Measurements from ENCODE around the gene STK11IP. TPM values are rescaled to one million over a fixed set of nuclear protein-coding genes. Genes with fewer than 3 reads are reported as not detected.

STK11IP gene
- total RNA-seq (2014; rRNA removed; shearing (Covaris generic)) = 14.0 and 16.9 TPM in 2 replicates

DNA sequence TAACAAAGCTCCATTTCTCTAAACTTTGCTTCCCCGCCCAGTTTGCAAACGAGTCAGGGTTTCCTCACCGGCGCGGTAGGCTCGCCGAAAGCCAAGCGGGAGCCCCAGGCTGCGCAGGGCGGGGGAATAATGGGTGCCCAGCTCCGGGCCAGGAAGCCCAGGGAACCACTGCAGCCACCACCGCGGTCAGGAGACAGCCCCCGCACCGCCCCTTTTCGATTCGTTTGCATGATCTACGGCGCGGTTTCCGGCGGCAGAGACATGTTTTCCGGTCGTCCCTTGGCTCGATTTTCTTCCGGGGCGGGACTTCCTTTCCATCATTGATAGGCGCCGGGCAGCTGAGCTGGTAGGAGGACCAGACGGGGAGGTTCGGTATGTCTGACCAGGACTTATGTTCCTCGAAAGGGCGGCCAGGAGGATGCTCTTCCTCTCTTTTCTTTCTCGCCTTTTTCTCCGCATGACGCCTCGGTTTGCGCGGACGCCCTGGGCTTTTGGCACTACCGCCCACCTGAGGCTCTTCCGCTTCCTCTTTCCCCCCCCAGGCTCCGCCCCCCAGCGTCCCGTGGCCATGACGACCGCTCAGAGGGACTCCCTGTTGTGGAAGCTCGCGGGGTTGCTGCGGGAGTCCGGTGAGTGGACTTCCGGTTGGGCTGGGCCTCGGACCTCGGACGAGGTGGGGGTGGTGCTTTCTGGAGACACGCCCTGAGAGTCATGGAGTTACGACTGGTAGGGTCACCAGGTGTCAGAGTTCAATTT, at the start of gene STK11IP:
STK11IP (plus strand) TSS at position 306 of the 756 bp plus-strand sequence; CDS start at position 569, 263 bp downstream.
- peak; percentile 98 for DNase-seq (ENCODE audit: low read depth)

DNA sequence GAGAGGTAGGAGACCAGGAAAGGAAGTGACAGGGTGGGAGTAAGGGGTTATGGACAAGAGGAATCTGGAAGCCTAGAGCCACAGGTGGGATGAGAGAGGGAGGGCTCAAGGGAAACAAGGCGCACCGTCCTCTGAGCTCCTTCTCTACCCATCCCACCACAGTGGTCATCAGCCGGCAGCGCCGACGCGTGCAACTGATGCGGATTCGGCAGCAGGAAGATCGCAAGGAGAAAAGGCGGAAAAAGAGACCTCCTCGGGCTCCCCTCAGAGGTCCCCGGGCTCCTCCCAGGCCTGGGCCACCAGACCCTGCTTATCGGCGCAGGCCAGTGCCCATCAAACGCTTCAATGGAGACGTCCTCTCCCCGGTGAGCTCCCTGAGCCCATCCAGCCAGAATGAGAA, 48.7 kb upstream of the STK11IP start:
- DNase-seq (ENCODE audit: low read depth) = no peak

GRCh38 chr2:219549619-219550018, 48.0 kb upstream of the STK11IP start:
- DNase-seq (ENCODE audit: low read depth) = no peak

- DNase-seq (ENCODE audit: low read depth) = peak; percentile 58
These were observed 45.9 kb upstream of the STK11IP start for GRCh38 chr2:219551441-219552381.

DNA sequence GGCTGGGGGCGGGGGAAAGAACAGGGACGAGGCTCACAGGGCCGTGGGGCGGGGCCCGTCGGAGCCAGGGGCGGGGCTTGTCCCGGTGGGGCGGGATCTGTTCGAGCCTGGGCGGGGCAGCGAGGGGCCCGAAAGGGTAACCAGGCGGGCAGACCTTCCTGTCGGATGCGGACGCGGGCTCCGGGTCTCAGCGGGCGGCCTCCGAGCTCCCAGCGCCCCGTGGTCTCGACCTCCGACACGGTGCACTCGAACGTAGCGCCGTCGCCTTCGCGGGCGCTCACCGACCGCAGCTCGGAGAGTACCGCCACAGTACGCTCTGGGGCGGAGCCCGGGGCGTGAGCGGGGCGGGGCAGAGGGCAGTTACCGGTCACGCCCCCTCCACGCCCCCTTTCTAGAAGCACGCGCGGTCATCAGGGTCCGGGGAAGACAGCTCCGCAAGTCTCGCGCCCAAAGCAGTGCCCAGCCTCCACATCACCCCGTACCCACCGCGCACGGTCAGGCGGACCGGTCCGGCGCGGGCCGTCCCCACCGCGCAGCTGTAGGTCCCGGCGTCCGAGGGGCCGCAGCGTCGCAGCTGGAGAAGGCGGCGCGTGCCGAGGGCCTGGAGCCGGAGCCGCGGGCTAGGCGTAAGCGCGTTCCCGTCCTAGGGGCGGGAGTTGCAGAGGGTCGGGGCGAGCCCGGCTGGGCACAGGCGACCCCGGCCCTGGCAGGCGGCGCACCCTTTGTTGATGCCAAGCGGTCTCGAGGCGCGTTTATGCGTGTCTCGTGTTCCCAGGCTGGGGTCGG, 45.1 kb upstream of the STK11IP start:
- peak; percentile 88 for DNase-seq (ENCODE audit: low read depth)

DNA sequence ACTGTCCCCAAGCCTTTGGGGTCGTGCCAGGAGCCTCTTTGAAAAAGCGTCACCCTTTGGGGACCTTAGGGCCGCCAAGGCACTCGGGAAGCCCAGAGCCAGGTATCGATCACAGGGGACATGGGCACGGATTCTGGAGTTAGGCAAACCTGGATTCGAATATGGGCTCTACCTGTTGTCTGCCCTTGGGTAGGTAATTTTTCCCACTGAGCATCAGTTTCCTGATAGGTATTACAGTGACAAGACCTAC, 44.6 kb upstream of the STK11IP start:
- DNase-seq (ENCODE audit: low read depth) = no peak

DNA sequence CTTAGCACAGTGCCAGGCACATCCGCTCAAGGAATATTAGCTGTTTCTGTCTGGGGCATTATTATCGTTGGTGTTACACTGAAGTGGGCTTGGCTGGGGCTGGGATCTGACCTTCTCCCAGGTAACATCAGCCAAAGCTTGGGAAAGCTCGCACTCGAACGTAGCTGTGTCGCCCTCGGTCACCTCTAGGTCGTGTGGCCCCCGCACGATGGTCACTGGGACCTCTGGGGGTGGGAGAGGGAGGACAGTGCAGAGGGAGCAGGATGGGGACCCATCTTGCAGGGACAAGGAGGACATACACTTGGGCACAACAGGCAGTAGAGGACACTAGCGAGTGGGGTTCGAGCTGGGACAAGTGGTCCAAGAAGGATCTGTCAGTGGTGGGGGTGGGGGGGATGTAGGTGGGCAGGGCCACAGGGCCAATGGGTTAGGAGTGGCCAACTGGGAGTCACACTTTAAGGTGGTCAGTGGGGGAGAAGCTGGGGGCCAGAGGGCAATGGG, 44.1 kb upstream of the STK11IP start:
- DNase-seq (ENCODE audit: low read depth) = no peak

- no peak for DNase-seq (ENCODE audit: low read depth)
These were observed 43.3 kb upstream of the STK11IP start for GRCh38 chr2:219554350-219554749.

- DNase-seq (ENCODE audit: low read depth) = no peak
These were observed 41.7 kb upstream of the STK11IP start for GRCh38 chr2:219555956-219556355.

- no peak for DNase-seq (ENCODE audit: low read depth)
These were observed 41.2 kb upstream of the STK11IP start for GRCh38 chr2:219556413-219556812.

DNA sequence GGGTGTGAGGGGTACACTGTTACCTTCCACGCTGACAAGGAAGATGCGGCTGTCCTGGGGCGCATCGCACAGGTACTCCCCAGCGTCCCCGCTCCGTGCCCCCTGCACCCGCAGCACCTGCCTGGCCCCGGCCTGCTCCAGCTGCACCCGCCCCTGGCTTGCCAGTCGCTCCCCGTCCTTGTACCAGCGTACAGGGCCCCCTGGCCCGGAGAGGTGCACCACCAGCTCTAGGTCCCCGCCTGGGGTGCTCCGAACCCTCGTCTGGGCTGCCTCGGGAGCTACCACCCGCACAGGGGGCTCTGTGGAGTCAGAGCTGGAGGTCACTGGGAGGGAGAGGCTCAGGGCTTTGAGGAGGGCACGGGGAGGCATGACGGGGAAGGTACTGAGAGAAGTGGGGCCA, 40.3 kb upstream of the STK11IP start:
- no peak for DNase-seq (ENCODE audit: low read depth)

DNA sequence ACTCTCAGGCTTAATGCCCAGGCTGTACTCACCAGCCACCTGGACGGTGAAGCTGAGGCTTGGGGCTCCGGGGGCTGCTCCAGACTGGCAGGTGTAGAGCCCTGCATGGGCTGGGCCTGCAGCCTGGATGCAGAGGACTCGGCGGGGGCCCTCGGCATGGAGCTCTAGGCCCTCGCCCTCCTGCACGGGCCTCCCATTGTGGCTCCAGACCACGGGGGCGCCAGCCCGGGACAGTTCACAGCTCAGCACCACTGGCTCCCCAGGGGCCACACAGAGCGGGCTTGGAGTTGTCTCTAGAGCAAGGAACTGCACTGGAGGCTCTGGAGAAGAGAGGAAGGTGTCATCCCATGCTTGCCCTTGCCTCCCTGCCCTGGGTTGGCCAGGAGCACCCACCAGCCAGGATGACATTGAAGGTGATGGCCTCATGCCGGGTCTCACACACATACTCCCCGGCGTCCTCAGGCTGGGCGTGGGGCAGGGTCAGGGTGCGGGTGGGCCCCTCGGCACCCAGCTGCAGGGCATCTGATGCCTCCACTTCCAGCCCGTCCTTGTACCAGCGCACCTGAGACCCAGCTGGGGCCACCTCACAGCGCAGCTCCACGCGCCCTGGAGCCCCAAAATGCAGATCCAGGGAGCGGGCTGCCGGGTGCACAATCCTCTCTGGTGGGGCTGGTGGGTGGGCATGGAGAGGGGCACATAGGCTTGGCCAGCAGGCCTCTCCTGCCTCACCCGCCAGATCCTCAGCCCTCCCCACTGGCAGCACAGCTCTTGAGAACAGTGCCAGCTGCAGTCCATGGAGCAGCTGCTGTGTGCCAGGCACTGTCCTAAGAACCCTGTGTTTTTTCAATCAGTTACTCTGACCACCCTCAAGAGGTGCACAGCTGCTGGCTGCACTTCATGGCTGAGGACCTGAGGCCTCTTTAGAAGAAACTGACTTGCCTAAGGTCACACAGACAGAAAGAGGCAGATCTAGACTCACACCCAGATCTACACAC, 39.6 kb upstream of the STK11IP start:
- no peak for DNase-seq (ENCODE audit: low read depth)

- DNase-seq (ENCODE audit: low read depth) = no peak
These were observed 38.3 kb upstream of the STK11IP start for GRCh38 chr2:219559156-219559915.

DNA sequence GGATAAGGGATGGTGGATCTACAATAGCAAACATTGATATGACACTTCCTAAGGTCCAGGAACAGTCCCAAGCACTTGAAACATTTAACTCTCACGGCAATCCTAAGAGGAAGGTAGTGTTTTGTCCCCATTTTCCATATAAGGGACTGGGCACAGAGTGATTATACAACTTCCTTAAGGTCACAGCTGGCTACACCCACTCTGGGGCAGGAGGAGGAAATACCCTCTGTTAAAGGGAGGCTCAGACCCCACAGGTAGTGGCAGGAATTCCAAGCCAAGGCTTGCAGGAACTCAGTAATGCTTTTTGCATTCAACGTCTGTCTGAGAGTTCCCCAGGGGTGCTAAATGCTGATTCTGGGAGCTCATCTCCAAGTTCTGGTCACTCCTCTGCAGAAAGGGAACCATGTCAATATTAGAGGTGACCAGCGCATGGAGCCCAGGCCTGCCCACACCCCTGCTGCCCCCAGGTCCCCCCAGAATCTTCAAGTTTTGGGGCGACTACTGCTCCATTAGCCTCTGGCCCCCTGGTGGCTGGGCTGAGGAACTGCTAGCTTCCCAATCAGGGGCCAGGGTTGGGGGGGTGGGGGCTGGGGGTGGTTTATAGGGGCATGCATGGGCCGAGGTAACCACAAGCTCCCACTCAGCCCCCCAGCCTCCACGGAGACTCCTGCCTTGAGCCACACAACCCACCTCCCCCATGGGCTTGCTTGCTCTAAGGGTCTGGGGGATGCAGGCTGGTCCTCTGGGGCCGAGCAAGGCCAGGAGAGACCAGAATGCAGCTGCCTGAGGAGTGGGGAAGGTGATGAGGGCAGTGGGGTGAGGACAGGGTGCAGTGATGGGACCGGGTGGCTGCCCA, 37.4 kb upstream of the STK11IP start:
- DNase-seq (ENCODE audit: low read depth) = no peak

- DNase-seq (ENCODE audit: low read depth) = no peak
These were observed 36.8 kb upstream of the STK11IP start for GRCh38 chr2:219560893-219561178.

DNA sequence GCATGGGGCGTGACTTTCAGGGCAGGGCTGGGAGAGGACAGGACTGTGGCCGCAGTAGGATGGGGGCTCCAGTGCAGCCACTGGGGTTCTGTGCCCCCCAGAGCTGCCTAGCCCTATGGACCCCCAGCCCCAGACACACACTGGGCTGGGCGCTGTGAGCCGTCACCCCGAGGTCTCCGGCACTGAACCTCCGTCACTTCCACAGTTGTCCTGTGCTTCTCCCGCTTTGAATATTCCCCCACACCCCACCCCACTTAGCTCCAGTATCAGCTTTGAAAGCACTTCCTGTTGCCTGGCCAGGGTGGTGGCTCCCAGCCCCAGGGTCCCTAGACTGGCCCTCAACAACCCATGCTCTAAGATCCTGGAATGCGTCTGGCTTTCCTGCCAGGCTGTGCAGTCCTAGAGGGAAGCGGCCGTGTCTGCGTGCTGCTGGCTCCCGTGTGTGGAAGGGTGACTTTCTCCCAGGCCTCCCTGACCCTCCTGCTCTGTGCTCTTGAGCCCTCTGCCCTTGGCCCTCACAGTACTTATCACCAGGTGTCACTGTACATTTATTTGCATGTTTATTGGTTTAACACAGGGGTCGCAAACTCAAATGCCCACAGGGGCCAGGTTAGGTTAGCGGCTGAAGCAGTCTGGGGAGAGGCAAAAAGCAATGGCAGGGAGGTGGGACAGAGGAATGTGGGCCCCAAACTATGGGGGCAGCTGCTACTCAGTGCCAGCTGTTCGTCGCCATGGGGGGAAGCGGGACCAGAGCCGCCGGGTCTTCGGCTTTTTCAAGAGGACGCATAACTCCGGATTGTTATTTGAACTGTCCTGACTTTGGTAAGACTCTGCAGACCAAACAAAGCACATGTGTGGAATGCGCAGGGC, 36.2 kb upstream of the STK11IP start:
- DNase-seq (ENCODE audit: low read depth) = no peak

GRCh38 chr2:219562049-219563020, 35.3 kb upstream of the STK11IP start:
- DNase-seq (ENCODE audit: low read depth) = no peak

Data from Daoy (cell line).